Neuronal stem cell (in vitro differentiated cells): ENCODE results near the gene GSTA1.
"Not testable (repeated sequence)": the region's sequence is repeated elsewhere in the genome, so short reads cannot be mapped to it uniquely, and the experiment has no call there.

Experiments used
- DNase-seq: peaks from one replicate; pipeline ENCODE4 v3.0.0-alpha.2; 2013; ENCODE audit warnings: low spot score
- H2AFZ ChIP-seq: one replicate; pipeline ENCODE4 v1.6.1; 2013; ENCODE audit warnings: mild to moderate bottlenecking, low read length, inconsistent platforms
- H2AK5ac ChIP-seq: 2 replicates; pipeline ENCODE4 v1.6.1; 2013; ENCODE audit warnings: low read depth, mild to moderate bottlenecking, inconsistent platforms, low read length, moderate library complexity, mixed read lengths
- H2BK120ac ChIP-seq: 2 replicates; pipeline ENCODE4 v1.6.1; 2013; ENCODE audit warnings: low read depth, mild to moderate bottlenecking, inconsistent platforms, low read length, moderate library complexity, mixed read lengths
- H2BK12ac ChIP-seq: one replicate; pipeline ENCODE4 v1.6.1; 2013; ENCODE audit warnings: low read length, inconsistent platforms
- H2BK15ac ChIP-seq: 2 replicates; pipeline ENCODE4 v1.6.1; 2013; ENCODE audit warnings: mild to moderate bottlenecking, low read length, inconsistent platforms, mixed read lengths
- H2BK5ac ChIP-seq: one replicate; pipeline ENCODE4 v1.6.1; 2013; ENCODE audit warnings: inconsistent platforms, mild to moderate bottlenecking, low read length, moderate library complexity
- H3K14ac ChIP-seq: one replicate; pipeline ENCODE4 v1.6.1; 2013; ENCODE audit warnings: low read length, inconsistent platforms
- H3K18ac ChIP-seq: 2 replicates; pipeline ENCODE4 v1.6.1; 2013; ENCODE audit warnings: low read length, inconsistent platforms
- H3K23ac ChIP-seq: 2 replicates; pipeline ENCODE4 v1.6.1; 2013; ENCODE audit warnings: low read depth, mild to moderate bottlenecking, mixed read lengths, low read length, inconsistent platforms; ENCODE audit not compliant: poor library complexity
- H3K27ac ChIP-seq: replicated peaks from 3 replicates; pipeline ENCODE4 v1.5.1; 2013; ENCODE audit warnings: low read length, inconsistent platforms
- H3K27me3 ChIP-seq, 3 experiments: 2 replicates each; pipeline ENCODE4 v1.6.1; 2013; ENCODE audit warnings: low read length in 3 of 3, mild to moderate bottlenecking in 2 of 3, inconsistent platforms in 1 of 3, low read depth in 1 of 3, mixed read lengths in 1 of 3, moderate library complexity in 1 of 3; ENCODE audit not compliant: control insufficient read depth in 3 of 3, insufficient read depth in 3 of 3
- H3K36me3 ChIP-seq, 2 donors: replicated peaks in 1 of 2; 2 replicates each; pipeline ENCODE4 v1.6.1; 2013; ENCODE audit warnings: low read length in 2 of 2; ENCODE audit not compliant: control insufficient read depth in 2 of 2, insufficient read depth in 2 of 2
- H3K4ac ChIP-seq: 2 replicates; pipeline ENCODE4 v1.6.1; 2013; ENCODE audit warnings: inconsistent platforms, mild to moderate bottlenecking, low read length, moderate library complexity
- H3K4me1 ChIP-seq, 2 donors: 1 replicate in 1 of 2; 2 replicates in 1 of 2; pipeline ENCODE4 v1.6.1; 2013; ENCODE audit warnings: low read length in 2 of 2, low read depth in 1 of 2; ENCODE audit not compliant: control insufficient read depth in 2 of 2, insufficient read depth in 1 of 2
- H3K4me2 ChIP-seq: one replicate; pipeline ENCODE4 v1.6.1; 2013; ENCODE audit warnings: mild to moderate bottlenecking, low read length, inconsistent platforms; ENCODE audit not compliant: insufficient read depth, poor library complexity, severe bottlenecking
- H3K4me3 ChIP-seq, 2 donors: 2 replicates each; pipeline ENCODE4 v1.5.1; 2013; ENCODE audit warnings: low read length in 2 of 2, mild to moderate bottlenecking in 2 of 2, inconsistent platforms in 1 of 2, moderate library complexity in 1 of 2
- H3K79me1 ChIP-seq: one replicate; pipeline ENCODE4 v1.6.1; 2013; ENCODE audit warnings: low read depth, mild to moderate bottlenecking, inconsistent platforms, low read length, moderate library complexity
- H3K9ac ChIP-seq: one replicate; pipeline ENCODE4 v1.6.1; 2013; ENCODE audit warnings: mild to moderate bottlenecking, low read depth, low read length, inconsistent platforms; ENCODE audit not compliant: poor library complexity
- H3K9me3 ChIP-seq, 2 donors: replicated peaks in 1 of 2; 2 replicates each; pipeline versions ENCODE3 to v1.6.1; 2013; ENCODE audit warnings: low read length in 2 of 2, mild to moderate bottlenecking in 2 of 2, inconsistent platforms in 1 of 2, low read depth in 1 of 2, mixed read lengths in 1 of 2, moderate library complexity in 1 of 2; ENCODE audit not compliant: control insufficient read depth in 2 of 2, insufficient read depth in 1 of 2
- H4K8ac ChIP-seq: one replicate; pipeline ENCODE4 v1.6.1; 2013; ENCODE audit warnings: low read depth, mild to moderate bottlenecking, inconsistent platforms, low read length, moderate library complexity
- H4K91ac ChIP-seq: one replicate; pipeline ENCODE4 v1.6.1; 2013; ENCODE audit warnings: low read length, low read depth, mild to moderate bottlenecking, inconsistent platforms; ENCODE audit not compliant: poor library complexity
- WGBS, 2 donors: extraction: QIAGEN DNeasy Blood & Tissue Kit; methylation state at CpG; one replicate each; pipeline ENCODE4 v1.1.7; 2013; ENCODE audit warnings: missing lambda C conversion rate in 2 of 2, mixed read lengths in 1 of 2; ENCODE audit not compliant: insufficient read length in 2 of 2, insufficient replicate concordance in 1 of 2; ENCODE audit errors: extremely low coverage in 2 of 2; 5-methylcytosine and 5-hydroxymethylcytosine counted together

Gene GSTA1

GRCh38 chr6:52790861-52791260, 12.8 kb downstream of the GSTA1 start:
- H3K27ac ChIP-seq: no peak overlapping the region
- no peak overlapping the region for H3K18ac ChIP-seq
- no peak overlapping the region for H2AK5ac ChIP-seq
- H2BK12ac ChIP-seq: no peak overlapping the region
- no peak overlapping the region for H3K9ac ChIP-seq
- DNase-seq: no peak
- no peak overlapping the region for H3K4me3 ChIP-seq
- WGBS, 2 donors: no CpG with 5 or more reads among the region's 1 CpG
- H2AFZ ChIP-seq: no peak overlapping the region
- no peak overlapping the region for H4K91ac ChIP-seq
- H3K23ac ChIP-seq: no peak overlapping the region
- no peak overlapping the region for H3K4ac ChIP-seq
- no peak overlapping the region for H2BK5ac ChIP-seq
- H3K14ac ChIP-seq: no peak overlapping the region
- no peaks in the 10 kb centered on the region for H3K4me1 ChIP-seq
- no peak overlapping the region for H2BK120ac ChIP-seq
- no peak overlapping the region for H3K4me2 ChIP-seq
- H2BK15ac ChIP-seq: no peak overlapping the region
- no peaks in the 10 kb centered on the region for H3K9me3 ChIP-seq
- no peaks in the 10 kb centered on the region for H3K79me1 ChIP-seq
- H3K36me3 ChIP-seq: no peaks in the 10 kb centered on the region
- H4K8ac ChIP-seq: no peak overlapping the region
- H3K27me3 ChIP-seq: no peaks in the 10 kb centered on the region

- H2BK120ac ChIP-seq, H3K27me3 ChIP-seq, H2BK5ac ChIP-seq, H2BK15ac ChIP-seq, H3K9me3 ChIP-seq, H2BK12ac ChIP-seq, H3K27ac ChIP-seq, H3K79me1 ChIP-seq, H3K18ac ChIP-seq, H2AFZ ChIP-seq, H3K4me2 ChIP-seq, H3K4me3 ChIP-seq, H2AK5ac ChIP-seq, DNase-seq, H3K36me3 ChIP-seq, H4K91ac ChIP-seq, H4K8ac ChIP-seq, H3K4ac ChIP-seq, H3K23ac ChIP-seq, H3K4me1 ChIP-seq, H3K9ac ChIP-seq, H3K14ac ChIP-seq: not testable (repeated sequence)
- no CpG with 5 or more reads among the region's 1 CpG for WGBS, 2 donors
These were observed 14.0 kb downstream of the GSTA1 start for GRCh38 chr6:52789658-52790057.

- H2BK120ac ChIP-seq: no peak overlapping the region
- no peaks in the 10 kb centered on the region for H3K4me1 ChIP-seq
- H3K9ac ChIP-seq: no peak overlapping the region
- no peak overlapping the region for H2BK12ac ChIP-seq
- no peaks in the 10 kb centered on the region for H3K36me3 ChIP-seq
- H2BK15ac ChIP-seq: no peak overlapping the region
- no peak overlapping the region for H3K4me2 ChIP-seq
- no peak for DNase-seq
- H2AFZ ChIP-seq: no peak overlapping the region
- no peak overlapping the region for H2AK5ac ChIP-seq
- H3K18ac ChIP-seq: no peak overlapping the region
- no CpG with 5 or more reads among the region's 3 CpGs for WGBS, 2 donors
- no peak overlapping the region for H2BK5ac ChIP-seq
- no peak overlapping the region for H3K23ac ChIP-seq
- H3K27me3 ChIP-seq: no peaks in the 10 kb centered on the region
- no peak overlapping the region for H3K14ac ChIP-seq
- H3K4me3 ChIP-seq: no peak overlapping the region
- H3K27ac ChIP-seq: no peak overlapping the region
- no peak overlapping the region for H4K91ac ChIP-seq
- H3K9me3 ChIP-seq: no peaks in the 10 kb centered on the region
- H4K8ac ChIP-seq: no peak overlapping the region
- H3K79me1 ChIP-seq: no peaks in the 10 kb centered on the region
- no peak overlapping the region for H3K4ac ChIP-seq
These were observed 15.1 kb downstream of the GSTA1 start for GRCh38 chr6:52788478-52788877.

GRCh38 chr6:52787917-52788316, 15.7 kb downstream of the GSTA1 start:
- Histone ChIP-seq H3K4me3 (no peak overlapping the region), H2BK120ac (no peak overlapping the region), H3K9me3 (no peaks in the 10 kb centered on the region), H3K27me3 (no peaks in the 10 kb centered on the region), H3K4ac (no peak overlapping the region), H3K23ac (no peak overlapping the region), H4K8ac (no peak overlapping the region), H2BK12ac (no peak overlapping the region), H2BK5ac (no peak overlapping the region), H3K36me3 (no peaks in the 10 kb centered on the region), H2BK15ac (no peak overlapping the region), H3K14ac (no peak overlapping the region), H3K9ac (no peak overlapping the region), H2AFZ (no peak overlapping the region), H2AK5ac (no peak overlapping the region), H3K27ac (no peak overlapping the region), H4K91ac (no peak overlapping the region), H3K79me1 (no peaks in the 10 kb centered on the region), H3K18ac (no peak overlapping the region), H3K4me2 (no peak overlapping the region), H3K4me1 (no peaks in the 10 kb centered on the region)
- no peak for DNase-seq
- no CpG with 5 or more reads among the region's 3 CpGs for WGBS, 2 donors
